Mucosa of descending colon (tissue), 3 donors: ENCODE data around the gene MEX3D. TPM values are rescaled to one million over a fixed set of nuclear protein-coding genes. Genes with fewer than 3 reads are reported as not detected.

Experiments used
- ATAC-seq: fragments of 200-7000 bp; cut with Tn5 transposase; one replicate; pipeline ENCODE4 v1.9.1; 2020; ENCODE audit warnings: mild to moderate bottlenecking, moderate library complexity
- DNase-seq, 3 donors: peaks; one replicate each; pipeline ENCODE4 v3.0.0-alpha.2; 2020
- H3K36me3 ChIP-seq: fragments of 200-600 bp; one replicate; pipeline ENCODE4 v1.8.0; 2021; ENCODE audit warnings: low read depth, mild to moderate bottlenecking
- H3K4me1 ChIP-seq: fragments of 200-600 bp; one replicate; pipeline ENCODE4 v1.8.0; 2021; ENCODE audit warnings: low read depth, mild to moderate bottlenecking
- H3K4me3 ChIP-seq: fragments of 200-600 bp; one replicate; pipeline ENCODE4 v1.8.0; 2021; ENCODE audit warnings: mild to moderate bottlenecking
- H3K9me3 ChIP-seq: fragments of 200-600 bp; one replicate; pipeline ENCODE4 v1.8.0; 2021; ENCODE audit warnings: mild to moderate bottlenecking
- intact Hi-C, 2 donors: fragments of 100-400 bp; cut with DNase I in 1 of 2; cut with micrococcal nuclease in 1 of 2; formaldehyde crosslinking; loops; one replicate each; pipeline versions ENCODE4 v1.11.0 to v1.11.1; 2022; cut with DNase I, micrococcal nuclease
- total RNA-seq, 3 donors: library from RNA; stranded (reverse); fragmentation: NEBNext Ultra II Directional in 2 of 3; extraction: Animal tissue kit (Norgen Biotek cat#: 25700) in 2 of 3; gene quantifications; one replicate each; pipeline versions ENCODE4 v1.2.1 to v1.2.4, GENCODE V29; 2021 to 2023
- TF ChIP-seq, protein P1 (sequence below): fragments of 200-600 bp; IDR thresholded peaks from one replicate; pipeline ENCODE4 v1.8.0; 2022; ENCODE audit warnings: antibody characterized with exemption, mild to moderate bottlenecking
- donor health status: DM: no; HTN: no; CAD: no; lungs with moderate emphysema.
- donor health status: DM: no; HTN: no; CAD: no.
- donor health status: DM: no; HTN: yes; CAD: no.

The MEX3D gene
- total RNA-seq, 3 donors from 2014 or later, result 21.3 to 28.1 (median 21.5) TPM

DNA sequence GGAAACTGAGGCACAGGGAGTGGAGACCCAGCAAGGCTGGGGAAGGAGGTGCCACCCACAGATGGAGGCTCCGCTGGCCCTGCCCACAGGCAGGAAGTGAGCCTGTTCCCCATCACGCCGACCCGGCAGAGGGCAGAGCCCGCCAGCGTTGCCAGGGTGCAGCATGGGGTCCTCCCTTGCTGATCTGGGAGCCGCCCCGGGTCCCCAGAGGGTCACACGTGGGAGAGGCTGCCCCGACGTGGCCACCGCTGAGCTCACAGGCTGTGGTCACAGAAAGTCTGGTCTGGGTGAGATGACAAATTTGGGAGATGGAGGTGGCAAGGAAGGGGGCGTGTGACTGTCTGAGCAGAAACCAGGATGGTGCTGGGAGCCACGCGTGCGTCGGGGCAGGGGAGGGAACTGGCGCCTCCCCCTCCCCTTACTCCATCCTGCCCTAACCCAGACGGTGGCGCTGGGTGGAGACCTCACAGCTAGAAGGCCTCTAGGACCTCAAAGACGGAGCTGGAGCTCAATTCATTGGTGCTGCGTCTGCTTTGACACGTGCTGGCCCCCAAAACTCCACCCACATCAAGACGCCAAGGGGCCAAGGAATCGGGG is 7.7 kb downstream of the MEX3D start:
- intact Hi-C loops, result no loop called here

DNA sequence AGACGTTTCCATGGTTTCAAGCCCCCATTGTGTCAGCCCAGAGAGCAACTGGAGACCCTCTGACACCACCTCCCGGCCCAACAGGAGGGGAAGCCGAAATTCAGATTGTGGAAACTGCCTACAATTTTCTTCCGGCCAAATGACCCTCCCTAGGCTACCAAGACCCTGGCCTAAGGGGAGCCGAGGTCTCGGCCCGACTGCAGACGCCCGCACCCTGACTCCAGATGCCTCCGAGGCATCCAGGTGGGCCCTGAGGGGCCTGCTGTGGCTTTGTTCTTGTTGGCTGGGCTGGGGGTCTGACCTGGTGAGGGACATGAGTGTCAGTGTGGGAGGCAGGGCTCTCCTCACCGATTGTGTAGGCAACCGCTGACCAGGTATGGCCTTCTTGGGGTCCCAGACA is 9.6 kb downstream of the MEX3D start:
- H3K36me3 ChIP-seq, result no peaks in the 10 kb centered on the region
- TF ChIP-seq, protein P1, sequence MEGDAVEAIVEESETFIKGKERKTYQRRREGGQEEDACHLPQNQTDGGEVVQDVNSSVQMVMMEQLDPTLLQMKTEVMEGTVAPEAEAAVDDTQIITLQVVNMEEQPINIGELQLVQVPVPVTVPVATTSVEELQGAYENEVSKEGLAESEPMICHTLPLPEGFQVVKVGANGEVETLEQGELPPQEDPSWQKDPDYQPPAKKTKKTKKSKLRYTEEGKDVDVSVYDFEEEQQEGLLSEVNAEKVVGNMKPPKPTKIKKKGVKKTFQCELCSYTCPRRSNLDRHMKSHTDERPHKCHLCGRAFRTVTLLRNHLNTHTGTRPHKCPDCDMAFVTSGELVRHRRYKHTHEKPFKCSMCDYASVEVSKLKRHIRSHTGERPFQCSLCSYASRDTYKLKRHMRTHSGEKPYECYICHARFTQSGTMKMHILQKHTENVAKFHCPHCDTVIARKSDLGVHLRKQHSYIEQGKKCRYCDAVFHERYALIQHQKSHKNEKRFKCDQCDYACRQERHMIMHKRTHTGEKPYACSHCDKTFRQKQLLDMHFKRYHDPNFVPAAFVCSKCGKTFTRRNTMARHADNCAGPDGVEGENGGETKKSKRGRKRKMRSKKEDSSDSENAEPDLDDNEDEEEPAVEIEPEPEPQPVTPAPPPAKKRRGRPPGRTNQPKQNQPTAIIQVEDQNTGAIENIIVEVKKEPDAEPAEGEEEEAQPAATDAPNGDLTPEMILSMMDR, result no peak
- ATAC-seq (no peak), DNase-seq (no peak)
- intact Hi-C loops, result no loop called here
- H3K4me1 ChIP-seq, result no peaks in the 10 kb centered on the region
- H3K4me3 ChIP-seq, result no peak overlapping the region
- H3K9me3 ChIP-seq, result no peaks in the 10 kb centered on the region

More for the DNA sequence above, 7.7 kb downstream of the MEX3D start:
- Histone ChIP-seq H3K4me1 (no peaks in the 10 kb centered on the region), H3K4me3 (no peak overlapping the region), H3K36me3 (no peaks in the 10 kb centered on the region), H3K9me3 (no peaks in the 10 kb centered on the region)
- TF ChIP-seq, protein P1, result no peak
- no peak for DNase-seq
- ATAC-seq, result no peak

DNA sequence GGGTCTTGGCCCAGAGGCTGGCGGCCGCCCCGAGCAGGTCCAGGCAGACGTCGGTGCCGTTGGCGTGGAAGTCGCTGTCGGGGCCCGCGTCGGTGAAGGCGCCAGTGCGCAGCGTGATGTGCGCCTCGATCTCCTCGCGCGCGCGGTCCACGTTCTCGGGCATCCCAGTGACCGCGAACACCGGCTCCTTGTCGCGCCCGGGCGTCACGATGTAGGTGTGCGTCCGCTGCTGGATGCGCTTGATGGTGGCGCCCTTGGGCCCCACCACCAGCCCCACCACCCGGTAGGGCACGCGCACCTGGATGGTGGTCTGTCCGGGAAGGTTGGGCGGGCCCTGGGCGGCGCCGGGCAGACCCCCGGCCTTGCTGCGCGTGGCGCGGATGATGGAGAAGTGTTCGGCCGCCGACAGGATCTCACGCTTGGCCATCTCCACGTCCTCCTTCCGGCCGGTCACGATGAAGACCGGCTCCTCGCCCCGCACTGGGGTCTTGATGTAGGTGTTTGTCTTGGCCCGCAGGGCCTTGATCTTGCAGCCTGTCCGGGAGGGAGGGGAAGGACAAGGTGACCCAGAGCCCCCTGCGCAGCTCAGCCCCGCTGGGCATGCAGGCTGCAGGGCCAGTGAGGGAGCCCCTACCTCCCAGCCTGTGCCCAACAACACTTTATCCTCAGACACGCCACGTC is 11.6 kb downstream of the MEX3D start:
- no peak for DNase-seq
- intact Hi-C loops, result no loop called here
- TF ChIP-seq, protein P1, result no peak
- H3K4me1 ChIP-seq, result no peaks in the 10 kb centered on the region
- H3K36me3 ChIP-seq, result no peaks in the 10 kb centered on the region
- H3K4me3 ChIP-seq, result no peak overlapping the region
- H3K9me3 ChIP-seq, result no peaks in the 10 kb centered on the region
- no peak for ATAC-seq

DNA sequence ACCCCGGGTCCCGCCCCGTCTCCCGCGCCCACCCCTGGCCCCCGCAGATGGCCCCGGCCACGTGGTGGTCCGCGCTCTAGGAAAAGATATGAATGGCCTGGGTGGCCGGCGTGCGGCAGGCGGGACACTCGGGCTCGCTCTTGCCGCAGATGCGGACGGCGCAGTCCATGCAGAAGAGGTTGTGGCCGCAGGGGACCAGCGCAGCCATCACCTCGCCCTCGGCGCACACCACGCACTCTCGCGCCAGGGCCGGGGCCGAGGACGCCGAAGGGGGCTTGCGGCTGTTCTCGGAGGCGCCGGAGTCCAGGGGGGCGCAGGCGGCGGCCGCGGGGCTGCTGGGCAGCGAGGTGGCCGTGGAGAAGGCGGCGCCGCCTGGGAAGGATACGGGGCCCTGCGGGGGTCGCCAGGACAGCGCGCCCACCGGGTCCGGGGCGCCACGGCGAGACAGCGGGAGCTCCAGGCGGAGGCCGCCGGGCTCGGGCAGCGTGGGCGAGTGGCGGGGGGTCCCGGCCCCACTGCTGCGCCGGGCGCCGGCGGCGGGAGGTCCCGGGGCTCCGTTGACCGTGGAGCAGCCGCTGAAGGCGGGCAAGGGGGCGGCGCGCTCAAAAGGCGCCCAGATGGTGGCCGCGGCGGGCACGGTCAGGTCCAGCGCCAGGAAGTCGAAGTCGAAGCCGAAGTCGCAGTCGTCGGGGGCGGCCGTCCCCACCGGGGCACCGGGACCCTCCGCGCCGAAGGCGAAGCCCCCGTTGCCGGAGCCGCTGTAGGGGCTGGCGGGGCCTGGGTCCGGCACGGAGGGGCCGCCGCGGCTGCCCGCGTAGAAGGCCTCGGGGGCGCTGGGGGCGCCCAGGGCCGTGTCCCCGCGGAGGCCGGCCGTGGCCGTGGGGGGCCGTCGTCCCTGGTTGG is 12.4 kb downstream of the MEX3D start:
- Histone ChIP-seq H3K36me3 (no peaks in the 10 kb centered on the region), H3K4me3 (no peak overlapping the region), H3K9me3 (no peaks in the 10 kb centered on the region), H3K4me1 (no peaks in the 10 kb centered on the region)
- no peak for DNase-seq
- intact Hi-C loops, result no loop called here
- ATAC-seq, result no peak
- TF ChIP-seq, protein P1, result no peak

DNA sequence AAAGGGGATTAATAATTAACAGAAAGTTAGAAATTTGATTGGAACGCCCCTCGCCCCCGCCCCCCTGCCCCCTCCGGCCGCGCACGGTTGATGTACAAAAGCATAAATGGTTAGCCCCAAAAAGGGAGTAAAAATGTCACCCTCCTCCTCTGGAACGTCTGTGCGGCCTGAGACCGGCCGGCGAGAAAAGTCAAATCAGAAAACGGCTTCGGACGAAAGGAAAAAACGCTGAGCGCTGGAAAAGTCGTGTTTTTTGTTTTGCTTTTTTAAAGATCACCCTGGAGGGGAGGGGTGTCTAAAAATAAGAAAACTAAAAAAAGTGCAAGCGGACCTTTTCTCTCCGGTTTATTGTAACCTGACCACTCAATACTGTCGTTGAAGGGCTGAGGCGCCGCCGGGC is 13.2 kb downstream of the MEX3D start:
- Histone ChIP-seq H3K4me3 (no peak overlapping the region), H3K36me3 (no peaks in the 10 kb centered on the region)
- intact Hi-C loops, result no loop called here

More for the DNA sequence above, 13.2 kb downstream of the MEX3D start:
- Histone ChIP-seq H3K4me1 (no peaks in the 10 kb centered on the region), H3K9me3 (no peaks in the 10 kb centered on the region)
- ATAC-seq (no peak), DNase-seq (no peak)
- TF ChIP-seq, protein P1, result no peak
